Daoy (cell line): ENCODE measurements around the gene JAM3. TPM values are rescaled to one million over a fixed set of nuclear protein-coding genes. Genes with fewer than 3 reads are reported as not detected.
"Not testable (repeated sequence)": the region's sequence is repeated elsewhere in the genome, so short reads cannot be mapped to it uniquely, and the experiment has no call there.

Source experiments
- DNase-seq: peaks from one replicate; pipeline ENCODE4 v3.0.0-alpha.2; 2015; ENCODE audit warnings: low read depth
- total RNA-seq: library from RNA; depleted of rRNA; stranded (reverse); fragments of >200 nt; shearing (Covaris generic); gene quantifications from 2 replicates; pipeline ENCODE4 v1.2.3, GENCODE V29; 2014

Gene JAM3
- total RNA-seq, 1 experiment from 2014 or later = 53.9 TPM

- no peak for DNase-seq
Observed at GRCh38 chr11:134062265-134063123, 6.4 kb upstream of the JAM3 start.

GRCh38 chr11:134063124-134063495, 5.8 kb upstream of the JAM3 start:
- no peak for DNase-seq

GRCh38 chr11:134063991-134064747, 4.7 kb upstream of the JAM3 start:
- no peak for DNase-seq

GRCh38 chr11:134065381-134065780, 3.5 kb upstream of the JAM3 start:
- no peak for DNase-seq

DNA sequence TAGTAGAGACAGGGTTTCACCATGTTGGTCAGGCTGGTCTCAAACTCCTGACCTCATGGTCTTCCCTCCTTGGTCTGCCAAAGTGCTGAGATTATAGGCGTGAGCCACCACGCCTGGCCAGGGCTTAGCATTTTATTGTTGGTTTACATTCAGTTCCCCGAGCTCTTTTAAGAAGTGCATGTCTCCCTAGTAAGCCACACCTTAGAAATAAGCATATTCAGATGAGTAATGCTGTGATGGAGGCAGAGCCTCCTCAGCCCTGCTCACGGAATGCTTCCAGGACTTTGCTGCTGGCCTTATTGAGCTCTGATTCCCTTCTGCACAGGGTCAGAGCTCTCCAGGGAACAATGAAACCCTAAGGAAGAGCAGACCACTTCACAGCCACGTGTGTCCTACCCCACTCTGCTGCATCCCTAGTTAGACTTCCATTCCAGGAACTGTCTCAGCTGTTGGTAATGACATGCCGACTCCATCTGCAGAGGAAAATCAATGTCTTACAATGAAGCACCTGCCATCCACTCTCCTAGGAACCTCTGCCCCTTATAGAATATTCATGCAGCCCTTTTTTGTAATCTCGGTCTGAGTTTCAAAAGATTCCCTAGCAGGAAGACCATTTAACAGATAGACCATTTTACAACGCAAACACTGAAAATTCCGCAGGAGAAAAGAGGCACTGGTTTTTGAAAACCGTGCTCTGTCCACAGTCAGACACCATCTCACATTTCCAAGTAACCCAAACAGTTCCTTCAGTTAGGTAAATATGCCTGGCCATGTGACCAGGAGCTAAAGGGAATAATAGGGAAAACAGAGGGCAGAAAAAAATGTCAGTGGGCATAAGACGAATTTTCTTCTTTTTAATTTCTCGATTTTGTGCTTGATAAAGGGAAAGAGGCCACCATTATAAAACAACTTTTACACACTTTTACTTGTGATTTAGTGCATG, 1.7 kb upstream of the JAM3 start:
- DNase-seq = no peak

- DNase-seq = peak; percentile 39
Observed at GRCh38 chr11:134069426-134070341, 812 bp downstream of the JAM3 start.

DNA sequence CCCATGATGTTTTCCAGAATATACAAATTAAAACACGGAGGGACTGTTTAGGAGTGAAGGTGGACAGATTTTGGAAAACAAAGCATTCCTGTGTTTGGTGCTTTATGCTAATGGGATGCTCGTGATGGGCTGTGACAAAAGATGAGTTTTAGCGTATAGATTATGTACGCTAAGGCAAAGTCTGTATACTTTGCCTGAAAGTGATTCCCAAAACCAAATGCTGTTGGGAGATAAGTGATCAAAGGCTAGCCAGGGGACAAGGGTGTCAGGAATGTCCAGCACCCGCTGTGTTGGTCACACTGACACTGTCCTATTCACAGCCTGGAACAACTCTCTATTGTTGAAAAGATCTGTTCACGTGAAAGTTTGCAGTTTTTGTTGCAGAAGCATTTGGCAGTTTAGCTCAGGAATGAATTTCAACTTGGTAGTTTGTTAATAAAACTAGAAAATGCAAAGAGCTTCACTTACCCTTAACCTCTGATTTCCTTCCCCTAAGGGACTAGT, 1.5 kb downstream of the JAM3 start:
- DNase-seq = no peak

DNA sequence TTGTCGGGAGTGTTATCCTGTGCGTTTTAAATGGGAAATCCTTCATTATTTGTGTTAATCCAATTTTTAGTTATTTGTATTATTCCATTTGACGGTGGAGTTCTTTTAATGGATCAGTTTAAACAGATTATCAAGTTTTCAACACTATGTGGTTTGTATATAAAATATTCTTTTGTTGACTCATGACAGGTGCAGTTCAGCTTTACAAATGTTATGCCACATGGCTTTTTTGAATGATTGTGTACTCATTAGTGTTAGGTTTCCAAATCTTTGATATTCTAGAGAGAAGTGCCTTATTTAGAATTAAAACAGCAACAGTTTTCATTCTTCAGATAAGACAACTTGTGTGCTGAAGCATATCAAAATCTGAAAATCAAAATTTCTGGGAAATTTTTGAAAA, 2.4 kb downstream of the JAM3 start:
- no peak for DNase-seq

DNA sequence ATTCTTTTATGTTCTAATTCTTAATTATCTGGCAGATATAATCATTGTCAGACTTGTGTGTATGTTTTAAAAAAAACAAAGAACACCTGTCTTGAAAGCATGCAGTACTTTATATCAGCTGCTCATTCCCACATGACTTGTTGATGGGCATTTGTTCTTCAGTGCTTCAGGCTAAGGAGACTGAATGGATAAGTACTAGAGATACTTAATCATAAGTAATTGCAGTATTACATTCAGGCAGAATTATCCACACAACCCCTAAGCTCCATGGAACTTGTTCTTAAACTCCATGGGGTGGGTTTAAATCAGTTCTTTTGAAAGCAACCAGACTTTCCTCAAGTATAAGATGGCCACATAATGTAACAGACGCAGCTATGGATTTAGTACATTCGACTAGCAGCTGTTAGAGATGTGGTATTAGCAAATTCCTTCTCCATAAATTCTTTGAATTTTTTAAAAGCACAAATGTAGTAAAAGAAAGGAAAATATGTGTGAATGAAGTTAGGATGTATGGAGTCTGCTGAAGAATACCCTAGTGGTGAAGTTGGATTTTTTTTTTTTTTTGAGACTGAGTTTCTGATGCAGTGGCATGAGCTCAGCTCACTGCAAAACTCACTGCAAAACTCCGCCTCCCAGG, 3.0 kb downstream of the JAM3 start:
- DNase-seq = no peak

DNA sequence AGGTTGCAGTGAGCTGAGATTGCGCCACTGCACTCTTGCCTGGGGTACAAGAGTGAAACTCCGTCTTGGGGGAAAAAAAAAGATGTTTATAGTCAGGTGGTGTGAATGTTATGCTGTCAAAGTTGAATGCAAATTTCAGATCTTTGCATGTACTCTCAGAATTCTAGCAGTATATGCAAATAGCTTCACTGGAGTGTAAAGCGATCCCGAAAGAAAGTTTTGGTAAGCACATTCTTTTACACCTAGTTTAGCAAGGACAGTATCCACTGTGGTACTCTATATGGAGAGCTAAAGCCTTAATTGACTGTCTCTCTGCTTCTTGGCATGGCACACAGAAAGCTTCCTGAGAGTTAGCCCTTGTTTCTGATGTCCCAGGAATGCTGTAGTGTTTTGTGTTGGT, 4.0 kb downstream of the JAM3 start:
- DNase-seq = no peak

GRCh38 chr11:134074346-134074745, 5.5 kb downstream of the JAM3 start:
- DNase-seq = peak; percentile 41

- DNase-seq = no peak
Observed at GRCh38 chr11:134074766-134075165, 5.9 kb downstream of the JAM3 start.

DNA sequence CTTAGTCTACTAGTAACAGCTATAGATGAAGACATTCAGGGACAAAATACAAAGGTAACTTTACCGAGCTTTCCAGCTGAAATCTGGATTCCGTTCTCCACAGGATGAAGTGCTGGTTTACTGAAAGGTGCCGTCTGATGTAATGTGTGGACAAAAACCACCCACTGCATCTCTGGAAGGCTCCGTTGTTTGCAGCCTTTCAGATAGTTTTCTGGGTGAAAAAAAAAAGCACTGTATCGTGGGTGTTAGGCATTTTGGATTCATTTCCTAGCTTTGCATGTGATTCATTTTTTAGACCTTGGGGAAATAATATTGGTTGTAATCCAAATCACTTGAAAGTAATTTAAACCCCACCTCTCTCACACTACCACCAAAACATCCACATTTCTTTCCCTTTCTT, 10.4 kb downstream of the JAM3 start:
- DNase-seq = no peak

DNA sequence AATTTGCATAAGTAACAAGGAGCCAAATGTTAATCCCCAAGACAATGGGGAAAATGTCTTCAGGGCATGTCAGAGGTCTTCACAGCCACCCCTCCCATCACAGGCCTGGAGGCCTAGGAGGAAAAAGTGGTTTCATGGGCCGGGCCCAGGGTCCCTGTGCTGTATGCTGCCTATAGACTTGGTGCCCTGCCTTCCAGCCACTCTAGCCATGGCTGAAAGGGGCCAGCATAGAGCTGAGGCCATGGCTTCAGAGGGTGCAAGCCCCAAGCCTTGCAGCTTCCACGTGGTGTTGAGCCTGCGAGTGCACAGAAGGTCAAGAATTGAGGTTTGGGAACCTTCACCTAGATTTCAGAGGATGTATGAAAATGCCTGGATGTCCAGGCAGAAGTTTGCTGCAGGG, 12.4 kb downstream of the JAM3 start:
- not testable (repeated sequence) for DNase-seq

DNA sequence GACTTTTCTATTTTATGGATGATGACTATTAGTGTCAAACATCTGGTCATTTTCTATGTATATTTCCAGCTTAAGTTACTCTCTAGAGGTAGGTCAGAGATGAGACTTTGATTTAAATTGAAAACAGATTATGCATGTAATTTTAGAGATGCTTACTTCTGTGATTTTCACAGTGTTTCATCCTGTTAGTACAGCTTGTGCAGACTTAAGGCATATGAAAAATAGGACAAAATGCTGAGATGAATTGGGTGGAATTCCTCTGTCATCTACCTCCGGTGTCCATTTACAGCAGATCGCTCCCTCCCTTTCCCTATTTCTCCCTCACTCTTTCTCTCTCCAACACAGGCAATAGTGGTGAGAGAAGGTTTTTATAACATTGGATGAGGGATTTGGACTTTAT, 14.1 kb downstream of the JAM3 start:
- DNase-seq = no peak

DNA sequence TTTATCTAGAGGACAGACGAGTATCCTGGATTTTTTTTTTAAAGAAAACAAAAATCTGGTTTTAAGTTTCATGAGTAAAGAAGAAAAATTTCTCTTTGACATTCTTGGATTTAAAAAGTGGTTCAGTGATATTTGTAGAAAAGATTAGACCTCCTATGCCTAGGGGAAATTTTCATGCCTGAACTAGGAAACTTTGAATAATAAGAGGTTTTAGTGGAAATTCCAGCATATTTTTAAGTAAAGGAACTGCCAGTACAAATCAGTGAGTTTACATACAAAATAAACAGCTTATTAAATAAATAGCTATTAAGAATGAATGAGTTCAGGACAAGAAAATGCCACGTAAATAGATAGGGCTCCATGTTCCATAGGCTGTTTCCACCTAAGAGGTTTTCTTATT, 17.5 kb downstream of the JAM3 start:
- no peak for DNase-seq

DNA sequence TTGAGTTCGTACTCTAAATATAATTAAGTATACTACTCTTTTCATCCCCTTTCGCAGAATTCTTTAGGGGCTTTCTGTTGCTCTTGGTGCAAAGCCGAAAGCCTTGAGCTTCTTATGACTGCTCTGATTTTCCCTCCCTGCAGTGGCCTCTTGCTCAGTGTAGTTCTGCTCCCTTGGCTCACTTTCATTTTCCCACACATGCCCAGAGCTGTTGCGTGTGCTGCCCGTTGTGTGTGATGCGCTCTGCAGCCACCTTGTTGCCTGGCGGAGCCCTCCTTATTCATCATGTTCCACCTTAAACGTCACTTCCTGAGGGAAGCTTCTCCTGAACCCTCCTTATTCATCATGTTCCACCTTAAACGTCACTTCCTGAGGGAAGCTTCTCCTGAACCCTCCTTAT, 23.1 kb downstream of the JAM3 start:
- not testable (repeated sequence) for DNase-seq

GRCh38 chr11:134097166-134097565, 28.3 kb downstream of the JAM3 start:
- DNase-seq = no peak

- no peak for DNase-seq
Observed at GRCh38 chr11:134098566-134099184, 29.8 kb downstream of the JAM3 start.

DNA sequence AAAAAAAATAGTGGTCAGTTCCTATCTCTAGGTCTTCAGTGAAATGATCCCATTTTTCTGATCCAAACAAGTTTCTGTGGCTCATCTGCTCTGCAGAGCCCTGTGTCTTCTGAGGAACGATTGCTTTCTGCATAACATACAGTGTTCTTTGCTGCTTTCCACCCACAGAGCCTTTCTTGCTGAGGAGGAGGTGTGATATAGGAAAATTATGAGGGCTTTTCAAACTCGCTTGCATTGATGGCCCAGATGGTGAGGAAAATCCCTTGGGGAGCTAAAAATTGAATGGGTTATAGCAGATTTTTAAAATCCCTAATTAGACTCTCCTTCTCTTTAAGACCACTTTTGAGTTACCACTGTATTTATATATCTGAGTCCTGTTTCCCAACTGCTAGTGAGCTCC, 31.3 kb downstream of the JAM3 start:
- no peak for DNase-seq
